DOHH2 (cell line): ENCODE measurements around the gene ADO.

ENCODE experiments used
- EZH2phosphoT487 ChIP-seq: fragments of 200-600 bp; sonication (generic); IDR thresholded peaks from 2 replicates; pipeline ENCODE4 v1.6.1; 2017; ENCODE audit warnings: borderline replicate concordance, mild to moderate bottlenecking, antibody characterized with exemption, low read length, moderate library complexity, mixed read lengths
- TF ChIP-seq, protein P1 (sequence below): fragments of 200-600 bp; sonication (generic); IDR thresholded peaks from one replicate; pipeline ENCODE4 v1.5.1; 2014; ENCODE audit warnings: antibody characterized with exemption, mild to moderate bottlenecking, low read depth, low read length; ENCODE audit not compliant: poor library complexity, severe bottlenecking

DNA sequence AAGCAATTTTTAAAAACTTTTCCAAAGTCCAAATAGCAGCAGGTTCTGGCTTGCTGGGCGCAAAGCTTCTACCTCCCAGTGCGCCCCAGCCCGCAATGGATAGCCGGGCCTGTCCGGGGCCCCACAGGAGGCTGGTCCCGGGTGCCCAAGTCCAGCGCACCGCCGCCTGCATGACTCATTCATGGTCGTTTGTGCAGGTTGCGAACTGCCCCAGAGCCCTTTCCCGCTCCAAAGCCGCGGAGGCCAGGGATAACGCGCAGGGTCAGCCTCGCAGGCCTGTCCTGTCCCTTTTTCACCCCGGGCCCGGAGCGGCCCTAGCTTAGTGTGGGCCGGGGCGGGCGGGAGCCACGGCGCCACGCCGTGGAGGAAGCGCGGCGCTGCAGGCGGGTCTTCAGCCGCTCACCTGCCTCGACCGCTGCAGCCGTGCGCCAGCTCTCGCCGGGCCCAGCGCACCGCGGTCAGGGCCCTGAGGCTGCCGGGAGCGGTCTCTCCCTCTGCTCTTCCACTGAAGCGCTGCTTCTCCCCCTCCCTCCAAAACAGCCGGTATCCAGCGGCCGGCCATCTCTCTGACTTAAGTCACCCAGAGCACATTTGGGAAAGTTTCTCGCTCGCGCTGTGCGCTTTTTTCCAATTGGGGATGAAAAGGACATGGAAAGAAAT lies 13.4 kb downstream of the ADO start:
- TF ChIP-seq, protein P1, sequence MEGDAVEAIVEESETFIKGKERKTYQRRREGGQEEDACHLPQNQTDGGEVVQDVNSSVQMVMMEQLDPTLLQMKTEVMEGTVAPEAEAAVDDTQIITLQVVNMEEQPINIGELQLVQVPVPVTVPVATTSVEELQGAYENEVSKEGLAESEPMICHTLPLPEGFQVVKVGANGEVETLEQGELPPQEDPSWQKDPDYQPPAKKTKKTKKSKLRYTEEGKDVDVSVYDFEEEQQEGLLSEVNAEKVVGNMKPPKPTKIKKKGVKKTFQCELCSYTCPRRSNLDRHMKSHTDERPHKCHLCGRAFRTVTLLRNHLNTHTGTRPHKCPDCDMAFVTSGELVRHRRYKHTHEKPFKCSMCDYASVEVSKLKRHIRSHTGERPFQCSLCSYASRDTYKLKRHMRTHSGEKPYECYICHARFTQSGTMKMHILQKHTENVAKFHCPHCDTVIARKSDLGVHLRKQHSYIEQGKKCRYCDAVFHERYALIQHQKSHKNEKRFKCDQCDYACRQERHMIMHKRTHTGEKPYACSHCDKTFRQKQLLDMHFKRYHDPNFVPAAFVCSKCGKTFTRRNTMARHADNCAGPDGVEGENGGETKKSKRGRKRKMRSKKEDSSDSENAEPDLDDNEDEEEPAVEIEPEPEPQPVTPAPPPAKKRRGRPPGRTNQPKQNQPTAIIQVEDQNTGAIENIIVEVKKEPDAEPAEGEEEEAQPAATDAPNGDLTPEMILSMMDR, result peak; percentile 77
- TF ChIP-seq EZH2phosphoT487, result no peak
